Stimulated activated CD4-positive, alpha-beta T cell treated with anti-CD3 and anti-CD28 coated beads, TNF-alpha, amount 100 ng/mL, for 1 hour (primary cell): ENCODE measurements around the gene AIM2.
A peak's percentile ranks its signal among the peaks of the same experiment; 100 is the strongest.
"Not testable (repeated sequence)": the region's sequence is repeated elsewhere in the genome, so short reads cannot be mapped to it uniquely, and the experiment has no call there.

Experiments used
- DNase-seq, 3 donors: peaks; one replicate each; pipeline ENCODE4 v3.0.0-alpha.2; 2020; ENCODE audit warnings: low read depth in 3 of 3, low spot score in 1 of 3

The AIM2 gene

GRCh38 chr1:159081626-159082025, 5.1 kb upstream of the AIM2 start:
- no peak for DNase-seq

GRCh38 chr1:159079525-159079924, 3.0 kb upstream of the AIM2 start:
- no peak for DNase-seq

GRCh38 chr1:159077120-159077961, 775 bp upstream of the AIM2 start:
- DNase-seq = peak; percentile 71 to 98 (median 74)

GRCh38 chr1:159071970-159072582, 4.5 kb downstream of the AIM2 start:
- DNase-seq = no peak

- DNase-seq = no peak
Observed at GRCh38 chr1:159068886-159069285, 7.7 kb downstream of the AIM2 start.

- no peak for DNase-seq
Observed at GRCh38 chr1:159067699-159068621, 8.6 kb downstream of the AIM2 start.

GRCh38 chr1:159066108-159066507, 10.5 kb downstream of the AIM2 start:
- no peak for DNase-seq

GRCh38 chr1:159065106-159065505, 11.5 kb downstream of the AIM2 start:
- DNase-seq = no peak

- no peak for DNase-seq
Observed at GRCh38 chr1:159058751-159059150, 17.8 kb downstream of the AIM2 start.

- no peak for DNase-seq
Observed at GRCh38 chr1:159056069-159056698, 20.4 kb downstream of the AIM2 start.

GRCh38 chr1:159055181-159055641, 21.4 kb downstream of the AIM2 start:
- DNase-seq = no peak

GRCh38 chr1:159054427-159054826, 22.1 kb downstream of the AIM2 start:
- DNase-seq = no peak

GRCh38 chr1:159051436-159051835, 25.1 kb downstream of the AIM2 start:
- no peak for DNase-seq

- DNase-seq = not testable (repeated sequence)
Observed at GRCh38 chr1:159046486-159046885, 30.1 kb downstream of the AIM2 start.

- DNase-seq = no peak
Observed at GRCh38 chr1:159040893-159041724, 35.5 kb downstream of the AIM2 start.

- no peak for DNase-seq
Observed at GRCh38 chr1:159040206-159040605, 36.4 kb downstream of the AIM2 start.

GRCh38 chr1:159030877-159031447, 45.6 kb downstream of the AIM2 start:
- no peak for DNase-seq

GRCh38 chr1:159030311-159030710, 46.3 kb downstream of the AIM2 start:
- no peak for DNase-seq

GRCh38 chr1:159026841-159027240, 49.7 kb downstream of the AIM2 start:
- DNase-seq = not testable (repeated sequence)

GRCh38 chr1:159025043-159025442, 51.5 kb downstream of the AIM2 start:
- DNase-seq = no peak
